IPS-18c (cell line): ENCODE results near the gene CPT2.

ENCODE experiments used
- H3K4me3 ChIP-seq: 2 replicates; pipeline ENCODE4 v1.7.0; 2013; ENCODE audit warnings: low read depth, mild to moderate bottlenecking, low read length, moderate library complexity; ENCODE audit not compliant: insufficient read depth
- H3K9me3 ChIP-seq: one replicate; pipeline ENCODE4 v1.6.1; 2013; ENCODE audit warnings: mild to moderate bottlenecking, low read length, moderate library complexity; ENCODE audit not compliant: control insufficient read depth, insufficient read depth

The CPT2 gene

DNA sequence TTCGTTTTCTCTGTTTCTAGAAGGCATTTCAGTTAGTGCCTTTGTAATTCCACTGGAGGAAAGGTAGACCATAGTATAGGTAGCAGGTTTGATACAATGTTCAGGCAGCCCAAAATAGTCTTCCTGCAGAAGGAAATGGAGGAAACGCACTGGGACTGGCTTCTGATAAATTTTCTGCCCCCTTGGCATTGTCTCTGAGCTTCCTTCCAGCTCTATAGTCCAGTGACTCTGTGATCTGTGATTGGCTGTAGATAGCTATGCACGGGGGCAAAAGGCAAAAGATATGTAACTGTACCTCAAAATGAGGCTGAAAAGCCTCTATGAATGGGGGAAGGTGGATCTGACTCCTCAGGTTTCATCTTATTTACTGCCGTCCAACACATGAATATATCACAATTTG is 47.5 kb downstream of the CPT2 start:
- Histone ChIP-seq H3K4me3 (no peak overlapping the region), H3K9me3 (no peaks in the 10 kb centered on the region)

- Histone ChIP-seq H3K4me3 (no peak overlapping the region), H3K9me3 (no peaks in the 10 kb centered on the region)
Observed at GRCh38 chr1:53246261-53247134, 49.9 kb downstream of the CPT2 start.

GRCh38 chr1:53249706-53250105 is 53.1 kb downstream of the CPT2 start:
- no peaks in the 10 kb centered on the region for H3K9me3 ChIP-seq
- no peak overlapping the region for H3K4me3 ChIP-seq

- H3K4me3 ChIP-seq, result no peak overlapping the region
- no peaks in the 10 kb centered on the region for H3K9me3 ChIP-seq
Observed at GRCh38 chr1:53250325-53250724, 53.7 kb downstream of the CPT2 start.

GRCh38 chr1:53254011-53254640 is 57.5 kb downstream of the CPT2 start:
- H3K9me3 ChIP-seq, result no peaks in the 10 kb centered on the region
- no peak overlapping the region for H3K4me3 ChIP-seq

DNA sequence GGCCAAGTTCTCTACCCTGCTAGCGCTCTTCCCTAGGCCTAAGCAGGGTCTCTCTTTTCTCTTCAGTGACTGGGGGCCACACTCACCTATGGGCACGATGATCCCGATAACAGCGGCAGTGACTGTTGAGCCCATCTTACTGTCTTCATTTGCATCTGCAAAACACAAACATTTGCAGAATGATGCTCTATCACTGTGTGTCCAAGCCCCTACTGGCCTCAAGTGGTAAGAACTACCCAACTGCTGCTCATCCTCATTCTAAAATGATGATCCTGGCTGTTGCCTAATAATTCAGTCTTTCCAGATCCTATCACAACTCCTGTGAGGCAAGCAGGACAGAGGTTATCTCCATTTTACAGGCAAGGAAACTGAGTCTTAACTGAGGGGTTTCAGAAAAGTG is 58.4 kb downstream of the CPT2 start:
- Histone ChIP-seq H3K4me3 (no peak overlapping the region), H3K9me3 (no peaks in the 10 kb centered on the region)

- Histone ChIP-seq H3K9me3 (no peaks in the 10 kb centered on the region), H3K4me3 (no peak overlapping the region)
Observed at GRCh38 chr1:53256511-53257453, 60.2 kb downstream of the CPT2 start.

DNA sequence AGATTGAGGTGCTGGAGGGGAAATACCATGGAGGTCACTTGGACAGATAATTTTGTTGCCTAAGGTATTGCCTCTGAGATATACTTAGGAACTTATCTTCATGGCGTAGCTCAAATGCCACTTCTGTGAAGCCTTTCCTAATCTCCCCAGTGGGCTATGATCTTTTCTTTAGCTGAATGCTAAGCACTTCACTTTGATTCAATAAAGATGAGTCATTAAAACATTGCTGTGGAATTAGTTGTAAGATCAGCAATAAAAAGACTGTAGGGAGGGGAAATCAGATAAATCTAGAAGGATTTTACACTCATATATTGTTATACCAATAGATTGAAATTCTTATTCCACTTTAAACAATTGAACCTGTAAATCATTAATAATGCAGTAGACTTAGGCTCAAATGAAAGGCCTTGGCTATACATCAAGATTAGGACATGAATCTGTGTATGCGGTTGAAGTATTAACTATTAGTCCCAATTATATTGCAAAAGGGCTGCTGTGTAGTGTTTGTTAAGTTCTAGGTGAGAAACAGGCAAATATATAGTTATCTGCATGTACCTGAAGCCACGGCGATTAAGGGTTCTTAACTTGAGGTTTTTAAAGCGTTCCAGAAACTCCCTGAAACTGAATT is 60.9 kb downstream of the CPT2 start:
- H3K9me3 ChIP-seq, result no peaks in the 10 kb centered on the region
- no peak overlapping the region for H3K4me3 ChIP-seq

- Histone ChIP-seq H3K9me3 (no peaks in the 10 kb centered on the region), H3K4me3 (no peak overlapping the region)
Observed at GRCh38 chr1:53258216-53258615, 61.6 kb downstream of the CPT2 start.

GRCh38 chr1:53259932-53260331 is 63.3 kb downstream of the CPT2 start:
- Histone ChIP-seq H3K9me3 (no peaks in the 10 kb centered on the region), H3K4me3 (no peak overlapping the region)

DNA sequence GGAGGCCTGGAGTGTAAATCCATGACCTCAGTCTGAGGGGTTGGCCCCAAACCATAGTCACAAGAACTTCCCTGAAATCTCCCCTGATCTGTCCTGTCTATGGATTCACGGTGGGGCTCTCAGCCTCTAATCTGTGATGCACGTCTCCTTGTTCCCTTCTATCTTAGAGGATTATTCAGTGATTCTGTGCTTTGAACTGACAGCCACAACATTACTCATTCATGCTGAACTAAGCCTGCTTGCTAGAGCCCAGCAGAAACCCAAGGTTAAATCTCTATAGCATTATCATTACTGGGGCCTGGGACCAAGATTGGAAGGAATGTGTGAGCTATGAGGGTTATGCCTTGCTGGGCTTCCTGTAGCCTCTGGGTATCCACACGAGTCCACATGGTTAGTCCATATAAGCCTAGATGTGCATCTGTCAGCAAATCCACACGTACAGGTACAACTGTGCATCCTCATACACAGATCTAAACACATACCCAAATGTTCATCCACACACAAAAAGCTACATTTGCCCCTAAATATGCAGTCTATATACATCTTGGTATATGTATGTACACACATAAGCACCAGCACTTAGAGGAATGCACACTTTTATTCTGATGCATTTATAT is 64.1 kb downstream of the CPT2 start:
- Histone ChIP-seq H3K4me3 (no peak overlapping the region), H3K9me3 (no peaks in the 10 kb centered on the region)

GRCh38 chr1:53262000-53262399 is 65.4 kb downstream of the CPT2 start:
- H3K4me3 ChIP-seq, result no peak overlapping the region

More at GRCh38 chr1:53262000-53262399, 65.4 kb downstream of the CPT2 start:
- no peaks in the 10 kb centered on the region for H3K9me3 ChIP-seq
